ENCODE results near the gene IL36A. TPM values are rescaled to one million over a fixed set of nuclear protein-coding genes. Genes with fewer than 3 reads are reported as not detected.

The IL36A gene
- total and polyA plus RNA-seq, 2 experiments from 2014 or later = not detected

GRCh38 chr2:113000436-113000835, 4.8 kb upstream of the IL36A start:
- no peak overlapping the region for H3K4me3 ChIP-seq
- H3K4me1 ChIP-seq (ENCODE audit: insufficient read depth) = no peaks in the 10 kb centered on the region
- H3K9me3 ChIP-seq (ENCODE audit: low read depth) = peaks cover 9% of the 10 kb centered on the region
- no peaks in the 10 kb centered on the region for H3K79me2 ChIP-seq
- no peak for TF ChIP-seq EZH2phosphoT487 (IDR thresholded peaks at IDR 0.05; ENCODE audit: low read depth, severe bottlenecking, unreplicated experiment)
- TF ChIP-seq, protein P1, sequence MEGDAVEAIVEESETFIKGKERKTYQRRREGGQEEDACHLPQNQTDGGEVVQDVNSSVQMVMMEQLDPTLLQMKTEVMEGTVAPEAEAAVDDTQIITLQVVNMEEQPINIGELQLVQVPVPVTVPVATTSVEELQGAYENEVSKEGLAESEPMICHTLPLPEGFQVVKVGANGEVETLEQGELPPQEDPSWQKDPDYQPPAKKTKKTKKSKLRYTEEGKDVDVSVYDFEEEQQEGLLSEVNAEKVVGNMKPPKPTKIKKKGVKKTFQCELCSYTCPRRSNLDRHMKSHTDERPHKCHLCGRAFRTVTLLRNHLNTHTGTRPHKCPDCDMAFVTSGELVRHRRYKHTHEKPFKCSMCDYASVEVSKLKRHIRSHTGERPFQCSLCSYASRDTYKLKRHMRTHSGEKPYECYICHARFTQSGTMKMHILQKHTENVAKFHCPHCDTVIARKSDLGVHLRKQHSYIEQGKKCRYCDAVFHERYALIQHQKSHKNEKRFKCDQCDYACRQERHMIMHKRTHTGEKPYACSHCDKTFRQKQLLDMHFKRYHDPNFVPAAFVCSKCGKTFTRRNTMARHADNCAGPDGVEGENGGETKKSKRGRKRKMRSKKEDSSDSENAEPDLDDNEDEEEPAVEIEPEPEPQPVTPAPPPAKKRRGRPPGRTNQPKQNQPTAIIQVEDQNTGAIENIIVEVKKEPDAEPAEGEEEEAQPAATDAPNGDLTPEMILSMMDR (IDR thresholded peaks at IDR 0.05; ENCODE audit: poor library complexity) = no peak
- no peaks in the 10 kb centered on the region for H3K9me2 ChIP-seq (replicated peaks; ENCODE audit: insufficient read depth)
- H3K36me3 ChIP-seq (replicated peaks; ENCODE audit: insufficient read depth, low read depth) = no peaks in the 10 kb centered on the region
- no peak for DNase-seq (ENCODE audit: low spot score)
- H3K4me2 ChIP-seq = no peak overlapping the region
- H2AFZ ChIP-seq = no peak overlapping the region
- no peak overlapping the region for H3K27ac ChIP-seq
- no peaks in the 10 kb centered on the region for H4K20me1 ChIP-seq (ENCODE audit: insufficient read depth, poor library complexity, severe bottlenecking)
- no peaks in the 10 kb centered on the region for H3K27me3 ChIP-seq
- WGBS (ENCODE audit: low lambda C conversion rate, missing lambda C conversion rate) = 61% methylated on average over 1 of the region's 1 CpG

DNA sequence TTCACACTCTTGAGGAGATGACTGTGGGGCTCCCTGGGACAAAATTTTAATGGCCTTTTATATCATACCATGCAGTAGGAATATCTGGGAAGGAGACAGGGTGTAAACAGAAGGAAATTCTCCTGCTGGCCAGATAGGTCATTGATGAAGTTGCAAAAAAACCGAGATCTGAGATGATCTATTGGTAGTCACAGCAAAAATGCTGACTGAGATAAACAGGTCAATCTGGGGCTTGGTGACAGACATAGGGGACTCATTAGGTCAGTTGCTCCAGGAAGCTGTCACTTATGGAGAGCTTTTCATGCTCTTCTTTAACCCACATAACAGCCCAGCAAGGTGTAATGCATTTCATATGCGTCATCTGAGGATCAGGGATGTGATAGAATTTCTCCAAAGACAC, 2.6 kb upstream of the IL36A start:
- Histone ChIP-seq H3K4me3 (no peak overlapping the region), H3K27me3 (no peaks in the 10 kb centered on the region), H3K4me1 (ENCODE audit: insufficient read depth) (no peaks in the 10 kb centered on the region), H4K20me1 (ENCODE audit: insufficient read depth, poor library complexity, severe bottlenecking) (no peaks in the 10 kb centered on the region), H3K27ac (no peak overlapping the region), H3K4me2 (no peak overlapping the region), H2AFZ (no peak overlapping the region), H3K36me3 (replicated peaks; ENCODE audit: insufficient read depth, low read depth) (no peaks in the 10 kb centered on the region), H3K9me2 (replicated peaks; ENCODE audit: insufficient read depth) (no peaks in the 10 kb centered on the region), H3K9me3 (ENCODE audit: low read depth) (peaks cover 9% of the 10 kb centered on the region), H3K79me2 (no peaks in the 10 kb centered on the region)
- TF ChIP-seq EZH2 (IDR thresholded peaks at IDR 0.05; ENCODE audit: borderline replicate concordance) (no peak), EZH2phosphoT487 (IDR thresholded peaks at IDR 0.05; ENCODE audit: low read depth, severe bottlenecking, unreplicated experiment) (no peak)
- TF ChIP-seq, protein P1 (IDR thresholded peaks at IDR 0.05; ENCODE audit: poor library complexity) = no peak
- WGBS (ENCODE audit: low lambda C conversion rate, missing lambda C conversion rate) = 69% methylated on average over 2 of the region's 2 CpGs
- no peak for DNase-seq (ENCODE audit: low spot score)

DNA sequence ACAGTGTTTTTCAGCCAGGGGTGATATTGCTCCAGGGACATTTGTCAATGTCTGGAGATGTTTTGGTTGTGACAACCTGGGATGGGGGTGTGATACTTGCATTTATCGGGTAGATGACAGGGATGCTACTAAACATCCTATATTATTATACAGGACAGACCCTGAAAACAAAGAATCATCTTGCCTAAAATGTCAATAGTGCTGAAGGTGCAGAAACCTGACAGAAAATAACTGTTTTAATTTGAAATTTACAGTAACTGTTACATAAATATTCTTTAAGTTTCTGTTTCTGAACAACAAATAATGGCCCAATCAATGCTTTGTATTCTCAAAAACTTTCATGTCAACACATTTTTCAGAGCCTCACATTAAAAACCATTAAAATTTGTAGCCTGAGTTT, 2.0 kb downstream of the IL36A start:
- Histone ChIP-seq H3K27ac (no peak overlapping the region), H3K4me1 (ENCODE audit: insufficient read depth) (no peaks in the 10 kb centered on the region), H2AFZ (no peak overlapping the region), H3K79me2 (no peaks in the 10 kb centered on the region), H3K4me2 (no peak overlapping the region), H3K4me3 (no peak overlapping the region), H4K20me1 (ENCODE audit: insufficient read depth, poor library complexity, severe bottlenecking) (no peaks in the 10 kb centered on the region), H3K9me2 (replicated peaks; ENCODE audit: insufficient read depth) (no peaks in the 10 kb centered on the region), H3K27me3 (peaks cover 5% of the 10 kb centered on the region), H3K36me3 (replicated peaks; ENCODE audit: insufficient read depth, low read depth) (no peaks in the 10 kb centered on the region), H3K9me3 (ENCODE audit: low read depth) (no peaks in the 10 kb centered on the region)
- DNase-seq (ENCODE audit: low spot score) = no peak
- WGBS (ENCODE audit: low lambda C conversion rate, missing lambda C conversion rate) = 93% methylated on average over 1 of the region's 1 CpG
- TF ChIP-seq EZH2phosphoT487 (IDR thresholded peaks at IDR 0.05; ENCODE audit: low read depth, severe bottlenecking, unreplicated experiment) (no peak), EZH2 (IDR thresholded peaks at IDR 0.05; ENCODE audit: borderline replicate concordance) (no peak)
- TF ChIP-seq, protein P1 (IDR thresholded peaks at IDR 0.05; ENCODE audit: poor library complexity) = no peak

DNA sequence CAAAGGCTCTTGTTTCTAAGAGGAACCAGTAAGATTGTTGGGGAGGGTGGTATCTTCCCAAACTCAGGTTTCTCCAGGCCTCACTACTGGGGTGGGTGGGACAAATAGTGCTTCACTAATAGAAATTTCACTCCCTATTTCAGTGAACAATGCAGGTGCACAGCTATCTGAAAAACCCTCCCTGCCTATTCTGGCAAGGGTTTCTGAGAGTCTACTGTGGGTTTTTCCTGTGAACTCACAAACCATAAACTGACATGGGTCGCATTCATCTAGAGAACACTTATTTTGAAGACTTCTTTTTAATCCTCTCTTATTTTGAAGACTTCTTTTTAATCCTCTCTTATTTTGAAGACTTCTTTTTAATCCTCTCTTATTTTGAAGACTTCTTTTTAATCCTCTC, 4.4 kb downstream of the IL36A start:
- Histone ChIP-seq H3K79me2 (no peaks in the 10 kb centered on the region), H2AFZ (no peak overlapping the region), H3K4me3 (no peak overlapping the region), H3K4me1 (ENCODE audit: insufficient read depth) (no peaks in the 10 kb centered on the region), H4K20me1 (ENCODE audit: insufficient read depth, poor library complexity, severe bottlenecking) (no peaks in the 10 kb centered on the region), H3K9me2 (replicated peaks; ENCODE audit: insufficient read depth) (no peaks in the 10 kb centered on the region), H3K27me3 (peaks cover 5% of the 10 kb centered on the region), H3K27ac (no peak overlapping the region), H3K4me2 (no peak overlapping the region), H3K36me3 (replicated peaks; ENCODE audit: insufficient read depth, low read depth) (no peaks in the 10 kb centered on the region), H3K9me3 (ENCODE audit: low read depth) (no peaks in the 10 kb centered on the region)
- no peak for DNase-seq (ENCODE audit: low spot score)
- 68% methylated on average over 1 of the region's 1 CpG for WGBS (ENCODE audit: low lambda C conversion rate, missing lambda C conversion rate)
- TF ChIP-seq EZH2 (IDR thresholded peaks at IDR 0.05; ENCODE audit: borderline replicate concordance) (no peak), EZH2phosphoT487 (IDR thresholded peaks at IDR 0.05; ENCODE audit: low read depth, severe bottlenecking, unreplicated experiment) (no peak)
- TF ChIP-seq, protein P1 (IDR thresholded peaks at IDR 0.05; ENCODE audit: poor library complexity) = no peak

Data from hepatocyte (in vitro differentiated cells).